ENCODE data around the gene KCNQ5. TPM values are rescaled to one million over a fixed set of nuclear protein-coding genes. Genes with fewer than 3 reads are reported as not detected.

Gene KCNQ5
- total RNA-seq, 1 experiment from 2014 or later, result 0.07 TPM

- no CpG with 5 or more reads among the region's 2 CpGs for WGBS (ENCODE audit: extremely low coverage, insufficient read length, low lambda C conversion rate)
Measured at GRCh38 chr6:72946774-72947173, 324.9 kb downstream of the KCNQ5 start.

More at GRCh38 chr6:72946774-72947173, 324.9 kb downstream of the KCNQ5 start:
- no peak for DNase-seq
- Histone ChIP-seq H3K4me2 (ENCODE audit: insufficient read depth, insufficient read length, low read length) (no peak overlapping the region), H3K4me1 (ENCODE audit: insufficient read depth, low read length) (no peaks in the 10 kb centered on the region), H3K18ac (ENCODE audit: insufficient read length, low read depth, low read length) (no peak overlapping the region), H4K8ac (replicated peaks; ENCODE audit: insufficient read length, low read depth, low read length) (no peak overlapping the region), H3K79me2 (ENCODE audit: insufficient read depth, low read length) (no peaks in the 10 kb centered on the region), H2BK120ac (ENCODE audit: low read depth, low read length, poor library complexity, severe bottlenecking) (no peak overlapping the region), H4K20me1 (ENCODE audit: control insufficient read depth, insufficient read depth, insufficient read length) (no peaks in the 10 kb centered on the region), H3K27me3 (ENCODE audit: insufficient read depth, low read length) (no peaks in the 10 kb centered on the region), H3K79me1 (ENCODE audit: insufficient read depth, low read depth, low read length, poor library complexity, severe bottlenecking) (no peaks in the 10 kb centered on the region), H2BK5ac (ENCODE audit: insufficient read length, low read length) (no peak overlapping the region), H3K14ac (ENCODE audit: insufficient read depth, low read length) (no peak overlapping the region), H2AK5ac (ENCODE audit: insufficient read length, low read length) (no peak overlapping the region), H2BK20ac (ENCODE audit: low read depth, low read length, poor library complexity, severe bottlenecking) (no peak overlapping the region), H2BK15ac (ENCODE audit: low read depth, low read length) (no peak overlapping the region), H2BK12ac (ENCODE audit: insufficient read length, low read depth, low read length) (no peak overlapping the region), H3K27ac (ENCODE audit: insufficient read length, low read depth, low read length) (no peak overlapping the region), H4K91ac (ENCODE audit: insufficient read length, low read depth, low read length) (no peak overlapping the region), H3K9ac (ENCODE audit: extremely low read depth, insufficient read length, low read length) (no peak overlapping the region), H4K5ac (ENCODE audit: insufficient read length, low read depth, low read length) (no peak overlapping the region), H3K23me2 (ENCODE audit: insufficient read length, low read depth, low read length, poor library complexity, severe bottlenecking) (no peaks in the 10 kb centered on the region), H3K23ac (ENCODE audit: insufficient read length, low read depth, low read length) (no peak overlapping the region), H2AFZ (ENCODE audit: low read length) (no peak overlapping the region), H3T11ph (ENCODE audit: low read length) (no peak overlapping the region), H3K56ac (ENCODE audit: insufficient read length, low read depth, low read length) (no peak overlapping the region), H3K4ac (ENCODE audit: low read depth, low read length) (no peak overlapping the region), H3K9me3 (ENCODE audit: control insufficient read depth, low read depth, low read length) (no peaks in the 10 kb centered on the region)
- H3K9me3 Mint-ChIP-seq, result no peaks in the 10 kb centered on the region
- no peaks in the 10 kb centered on the region for H3K4me1 Mint-ChIP-seq
- TF ChIP-seq CTCF (conservative IDR thresholded peaks at IDR 0.05), result no peak
- H3K27me3 Mint-ChIP-seq (ENCODE audit: low read depth), result no peaks in the 10 kb centered on the region
- H3K4me3 Mint-ChIP-seq, result no peak overlapping the region
- no peaks in the 10 kb centered on the region for H3K36me3 Mint-ChIP-seq (ENCODE audit: insufficient read depth in 1 of 3, low read depth in 3 of 3)
- no peak overlapping the region for H3K27ac Mint-ChIP-seq

Data from H9 (cell line).